ENCODE data around the gene MKI67. TPM values are rescaled to one million over a fixed set of nuclear protein-coding genes. Genes with fewer than 3 reads are reported as not detected.

MKI67 gene
- total and polyA plus RNA-seq, 2 of the 13 experiments (the other 11 are each of a cell fraction or from before 2014, with no cell fraction given), result 6.7 to 22.9 TPM

GRCh38 chr10:128149267-128150014 lies 23.2 kb upstream of the MKI67 start:
- 92% methylated on average over 60 of the region's 61 CpGs for WGBS (ENCODE audit: low lambda C conversion rate)
- ATAC-seq (no peak), DNase-seq (ENCODE audit: low spot score) (no peak), FAIRE-seq (no peak)
- H4K20me1 ChIP-seq (ENCODE audit: insufficient read depth, low read length), result no peaks in the 10 kb centered on the region
- no peak overlapping the region for H3K27ac ChIP-seq (ENCODE audit: extremely low read length, insufficient read depth, low read length)
- H3K4me1 ChIP-seq (ENCODE audit: insufficient read depth, low read length), result peaks cover 15% of the 10 kb centered on the region
- H3K36me3 ChIP-seq (replicated peaks in 1 of 2; ENCODE audit: control insufficient read depth in 1 of 2, insufficient read depth in 2 of 2, low read length in 2 of 2), result no peaks in the 10 kb centered on the region
- H3K4me3 ChIP-seq (replicated peaks in 1 of 3; ENCODE audit: insufficient read depth in 1 of 3, low read depth in 2 of 3, low read length in 3 of 3), result no peak overlapping the region
- in situ Hi-C loops (cut with HindIII; ENCODE audit: extremely low pct_ligation_motif_present, low pct_unique_long_range_greater_than_20kb) (no loop called here), intact Hi-C loops (cut with micrococcal nuclease; ENCODE audit: unreplicated experiment) (no loop called here)
- TF ChIP-seq NFRKB (IDR thresholded peaks at IDR 0.05), result no peak
- no peak for TF ChIP-seq STAT5B (CRISPR knock-in tag; IDR thresholded peaks at IDR 0.05)
- no peak for TF ChIP-seq ZNF205 (CRISPR knock-in tag; IDR thresholded peaks at IDR 0.05)
- TF ChIP-seq ZMAT3 (CRISPR knock-in tag; conservative IDR thresholded peaks at IDR 0.05), result no peak
- no peak for TF ChIP-seq MED13 (CRISPR knock-in tag; IDR thresholded peaks at IDR 0.05)
- TF ChIP-seq U2AF2 (IDR thresholded peaks at IDR 0.05; ENCODE audit: low read depth, low read length), result no peak
- H3K9ac ChIP-seq (ENCODE audit: insufficient read depth, low read depth, low read length), result no peak overlapping the region
- no peak overlapping the region for H2AFZ ChIP-seq (ENCODE audit: low read length)
- 0 out of 5 replicates have a peak, but pooled peaks cover 0 to 4% of the 10 kb centered on the region in 2 experiments for H3K27me3 ChIP-seq (ENCODE audit: control insufficient read depth in 1 of 2, insufficient read depth in 2 of 2, low read length in 2 of 2)
- no peaks in the 10 kb centered on the region for H3K79me2 ChIP-seq (ENCODE audit: insufficient read depth, low read length)
- BruUV-seq (replicated peaks), result no TSS peak
- no peak overlapping the region for H3K4me2 ChIP-seq (ENCODE audit: low read depth, low read length)
- CTCF ChIA-PET (ENCODE audit: low intra/inter-chr PET ratio, low total read pairs), result no interaction called here
- POLR2A ChIA-PET, result no interaction called here
- no peaks in the 10 kb centered on the region for H3K9me3 ChIP-seq (ENCODE audit: low read length)

- DNase-seq (ENCODE audit: low spot score) (no peak), FAIRE-seq (no peak), ATAC-seq (no peak)
- Histone ChIP-seq H3K9me3 (ENCODE audit: low read length) (no peaks in the 10 kb centered on the region), H2AFZ (ENCODE audit: low read length) (no peak overlapping the region), H3K36me3 (replicated peaks in 1 of 2; ENCODE audit: control insufficient read depth in 1 of 2, insufficient read depth in 2 of 2, low read length in 2 of 2) (no peaks in the 10 kb centered on the region), H3K4me3 (replicated peaks in 1 of 3; ENCODE audit: insufficient read depth in 1 of 3, low read depth in 2 of 3, low read length in 3 of 3) (no peak overlapping the region), H3K9ac (ENCODE audit: insufficient read depth, low read depth, low read length) (no peak overlapping the region), H3K27ac (ENCODE audit: extremely low read length, insufficient read depth, low read length) (no peak overlapping the region), H3K27me3 (ENCODE audit: control insufficient read depth in 1 of 2, insufficient read depth in 2 of 2, low read length in 2 of 2) (no peaks in the 10 kb centered on the region), H3K79me2 (ENCODE audit: insufficient read depth, low read length) (no peaks in the 10 kb centered on the region), H4K20me1 (ENCODE audit: insufficient read depth, low read length) (no peaks in the 10 kb centered on the region), H3K4me2 (ENCODE audit: low read depth, low read length) (no peak overlapping the region), H3K4me1 (ENCODE audit: insufficient read depth, low read length) (peaks cover 9% of the 10 kb centered on the region)
- POLR2A ChIA-PET, result no interaction called here
- in situ Hi-C loops (cut with HindIII; ENCODE audit: extremely low pct_ligation_motif_present, low pct_unique_long_range_greater_than_20kb), result no loop called here
- no TSS peak for BruUV-seq (replicated peaks)
- intact Hi-C loops (cut with micrococcal nuclease; ENCODE audit: unreplicated experiment), result no loop called here
- CTCF ChIA-PET (ENCODE audit: low intra/inter-chr PET ratio, low total read pairs), result no interaction called here
- 22% methylated on average over 2 of the region's 2 CpGs for WGBS (ENCODE audit: low lambda C conversion rate)
- no peak for TF ChIP-seq ZNF275 (CRISPR knock-in tag; IDR thresholded peaks at IDR 0.05; ENCODE audit: borderline replicate concordance)
- TF ChIP-seq ZNF431 (CRISPR knock-in tag; IDR thresholded peaks at IDR 0.05; ENCODE audit: borderline replicate concordance, low read depth), result no peak
- TF ChIP-seq FOXA3 (CRISPR knock-in tag; IDR thresholded peaks at IDR 0.05), result no peak
- TF ChIP-seq ZNF550 (CRISPR knock-in tag; IDR thresholded peaks at IDR 0.05; ENCODE audit: borderline replicate concordance), result no peak
- TF ChIP-seq HOXA9 (CRISPR knock-in tag; IDR thresholded peaks at IDR 0.05; ENCODE audit: borderline replicate concordance), result no peak
- no peak for TF ChIP-seq ZNF513 (CRISPR knock-in tag; conservative IDR thresholded peaks at IDR 0.05)
- TF ChIP-seq MAFG (CRISPR knock-in tag; IDR thresholded peaks at IDR 0.05), result no peak
- no peak for TF ChIP-seq MLXIP (CRISPR knock-in tag; IDR thresholded peaks at IDR 0.05; ENCODE audit: borderline replicate concordance)
Observed at GRCh38 chr10:128147669-128148068, 21.4 kb upstream of the MKI67 start.
